Measurements from ENCODE around the gene ALDH1A1. TPM values are rescaled to one million over a fixed set of nuclear protein-coding genes. Genes with fewer than 3 reads are reported as not detected.

ALDH1A1 gene
- under 1 TPM in 1 of 2 donors, not detected in 1; 0.11 TPM for total RNA-seq

DNA sequence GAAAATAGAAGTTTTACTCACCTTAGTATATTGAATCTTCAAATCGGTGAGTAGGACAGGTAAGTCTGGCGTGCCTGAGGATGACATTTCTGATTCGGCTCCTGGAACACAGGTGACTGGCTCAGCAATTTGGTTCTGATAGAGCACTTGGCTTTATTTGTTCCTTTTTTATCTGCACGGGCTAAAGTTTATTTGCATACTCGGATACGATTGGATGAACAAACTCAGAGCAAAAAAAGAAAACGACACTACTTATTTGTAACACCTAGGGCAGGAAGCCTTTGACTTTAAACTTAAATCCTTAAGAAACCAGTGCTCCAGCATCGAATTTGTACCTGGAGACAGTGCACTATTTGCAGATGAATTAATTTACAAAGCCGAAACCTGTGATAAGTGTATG lies at the start of gene ALDH1A1:
ALDH1A1 (minus strand) TSS at position 140 of the 400 bp plus-strand sequence; CDS start at position 87, 53 bp downstream.
- no peaks in the 10 kb centered on the region for H3K36me3 Mint-ChIP-seq
- DNase-seq (ENCODE audit: low spot score in 2 of 2): no peak
- no peaks in the 10 kb centered on the region for H3K9me3 Mint-ChIP-seq
- ATAC-seq: no peak
- no peak within 1 kb of the TSS for H3K27ac Mint-ChIP-seq

- Mint-ChIP-seq H3K27ac (no peak overlapping the region), H3K36me3 (no peaks in the 10 kb centered on the region), H3K9me3 (no peaks in the 10 kb centered on the region)
- ATAC-seq (no peak), DNase-seq (ENCODE audit: low spot score in 2 of 2) (no peak)
These were observed 49.0 kb upstream of the ALDH1A1 start for GRCh38 chr9:73001860-73002259.

GRCh38 chr9:72998363-72998762 lies 45.5 kb upstream of the ALDH1A1 start:
- H3K27ac Mint-ChIP-seq: no peak overlapping the region
- H3K9me3 Mint-ChIP-seq: no peaks in the 10 kb centered on the region
- DNase-seq (ENCODE audit: low spot score in 2 of 2) (no peak), ATAC-seq (no peak)
- no peaks in the 10 kb centered on the region for H3K36me3 Mint-ChIP-seq

GRCh38 chr9:72997387-72997995 lies 44.6 kb upstream of the ALDH1A1 start:
- H3K9me3 Mint-ChIP-seq: no peaks in the 10 kb centered on the region
- no peaks in the 10 kb centered on the region for H3K36me3 Mint-ChIP-seq
- H3K27ac Mint-ChIP-seq: no peak overlapping the region
- ATAC-seq (no peak), DNase-seq (ENCODE audit: low spot score in 2 of 2) (no peak)

- no peak for DNase-seq (ENCODE audit: low spot score in 2 of 2)
- Mint-ChIP-seq H3K36me3 (no peaks in the 10 kb centered on the region), H3K9me3 (no peaks in the 10 kb centered on the region), H3K27ac (no peak overlapping the region)
- ATAC-seq: no peak
These were observed 43.9 kb upstream of the ALDH1A1 start for GRCh38 chr9:72996684-72997314.

- Mint-ChIP-seq H3K36me3 (no peaks in the 10 kb centered on the region), H3K27ac (no peak overlapping the region), H3K9me3 (no peaks in the 10 kb centered on the region)
- no peak for ATAC-seq
- no peak for DNase-seq (ENCODE audit: low spot score in 2 of 2)
These were observed 43.3 kb upstream of the ALDH1A1 start for GRCh38 chr9:72996114-72996513.

GRCh38 chr9:72995131-72996024 lies 42.5 kb upstream of the ALDH1A1 start:
- H3K36me3 Mint-ChIP-seq: no peaks in the 10 kb centered on the region
- H3K27ac Mint-ChIP-seq: no peak overlapping the region
- ATAC-seq: no peak
- H3K9me3 Mint-ChIP-seq: no peaks in the 10 kb centered on the region
- no peak for DNase-seq (ENCODE audit: low spot score in 2 of 2)

DNA sequence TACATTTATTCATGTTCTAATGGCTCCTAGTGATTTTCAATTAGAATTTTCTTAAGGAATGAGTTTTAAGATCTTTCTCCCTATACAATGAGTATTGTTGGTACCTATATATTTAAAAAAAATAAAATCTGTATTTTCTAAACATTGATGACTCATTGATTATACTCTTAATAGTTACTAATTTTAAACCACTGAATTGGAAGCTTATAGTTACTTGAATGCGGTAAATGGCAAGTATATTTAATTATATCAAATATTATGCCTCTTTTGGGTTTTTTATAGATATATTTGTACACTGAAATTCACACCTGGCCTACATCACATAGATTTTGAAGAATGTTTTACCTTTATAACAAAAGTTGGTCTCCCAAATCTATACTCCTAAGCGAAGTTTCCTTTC lies 38.9 kb upstream of the ALDH1A1 start:
- H3K9me3 Mint-ChIP-seq: no peaks in the 10 kb centered on the region
- no peak overlapping the region for H3K27ac Mint-ChIP-seq
- H3K36me3 Mint-ChIP-seq: no peaks in the 10 kb centered on the region
- DNase-seq (ENCODE audit: low spot score in 2 of 2): no peak
- no peak for ATAC-seq

DNA sequence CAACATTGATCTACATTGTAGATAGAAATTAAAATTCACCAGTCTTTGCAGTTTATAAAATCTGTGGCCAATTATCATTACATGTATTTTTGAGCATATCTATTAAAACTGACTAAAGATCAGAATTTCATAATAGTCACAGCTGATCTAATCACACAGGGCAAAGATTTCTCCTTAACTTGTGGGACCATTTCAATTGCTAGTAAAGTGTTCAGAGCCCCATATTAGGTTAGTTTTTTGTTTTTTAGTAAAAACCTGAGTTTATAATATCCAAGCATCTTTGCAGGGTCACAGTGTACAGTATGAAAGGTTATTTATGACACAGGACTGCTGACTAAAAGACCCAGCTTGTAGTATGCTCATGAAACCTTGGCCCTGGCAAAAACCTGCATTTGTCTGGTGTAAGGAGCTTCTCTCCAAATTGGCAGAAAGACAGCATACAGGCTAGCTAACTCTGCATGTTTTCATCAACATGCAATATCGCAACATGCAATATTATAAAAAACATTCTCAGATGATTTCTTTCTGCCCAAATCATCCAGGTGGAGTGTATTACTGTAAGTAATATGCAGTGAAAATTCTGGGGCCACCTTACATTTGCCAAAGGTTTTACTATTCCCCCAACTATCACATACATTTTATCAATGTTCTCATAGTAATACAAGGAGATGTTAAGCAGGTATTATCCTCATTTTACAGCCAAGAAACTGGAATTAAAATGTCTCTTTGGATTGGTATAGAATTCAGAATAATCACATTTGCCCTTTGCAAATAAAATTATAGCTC lies 37.7 kb upstream of the ALDH1A1 start:
- no peak for DNase-seq (ENCODE audit: low spot score in 2 of 2)
- Mint-ChIP-seq H3K27ac (no peak overlapping the region), H3K9me3 (no peaks in the 10 kb centered on the region), H3K36me3 (no peaks in the 10 kb centered on the region)
- no peak for ATAC-seq

DNA sequence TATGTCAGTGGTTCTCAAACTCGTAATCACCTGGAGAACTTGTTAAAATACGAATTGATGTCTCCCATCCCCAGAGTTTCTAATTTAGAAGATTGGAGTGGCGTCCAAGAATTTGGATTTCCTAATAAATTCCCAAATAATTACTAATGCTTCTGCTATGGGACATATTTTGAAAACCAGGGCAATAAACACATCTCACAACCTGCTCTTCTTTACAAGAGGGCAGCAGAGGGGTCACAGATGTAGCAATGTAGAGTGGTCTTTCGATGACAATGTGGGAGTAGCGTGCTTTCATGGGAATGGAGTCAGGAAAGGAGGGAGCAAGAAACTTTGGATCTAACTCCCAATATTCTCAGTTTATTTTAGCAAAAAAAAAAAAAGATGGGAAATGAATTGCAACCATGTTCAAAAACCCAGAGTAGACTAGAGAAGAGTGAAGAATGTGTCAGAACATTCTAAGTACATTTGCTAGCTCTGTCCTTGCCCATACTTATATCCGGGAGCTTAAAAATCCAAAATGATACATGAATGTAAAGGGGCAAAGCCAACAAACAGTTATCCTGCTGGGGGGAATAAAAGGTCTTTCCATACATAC lies 33.8 kb upstream of the ALDH1A1 start:
- H3K9me3 Mint-ChIP-seq: no peaks in the 10 kb centered on the region
- no peak overlapping the region for H3K27ac Mint-ChIP-seq
- ATAC-seq (no peak), DNase-seq (ENCODE audit: low spot score in 2 of 2) (no peak)
- no peaks in the 10 kb centered on the region for H3K36me3 Mint-ChIP-seq

DNA sequence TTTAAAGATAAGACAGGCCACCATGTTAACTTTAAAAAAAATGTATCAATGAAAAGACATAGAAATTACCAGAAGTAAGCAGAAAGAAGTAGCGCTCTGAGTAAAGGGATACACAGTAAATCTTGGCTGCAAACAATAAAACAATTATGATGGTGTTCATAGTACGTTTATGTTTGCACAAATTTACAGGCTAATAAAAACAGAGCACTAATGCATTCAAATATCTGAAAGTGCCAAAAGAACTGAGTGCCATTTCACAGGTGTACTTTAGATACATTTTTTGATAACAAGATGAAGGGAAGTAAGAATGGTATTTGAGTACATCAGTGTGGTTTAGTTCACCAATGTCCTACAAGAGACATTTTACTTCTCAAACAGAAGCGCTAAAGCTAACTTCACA lies 32.9 kb upstream of the ALDH1A1 start:
- no peaks in the 10 kb centered on the region for H3K36me3 Mint-ChIP-seq
- H3K9me3 Mint-ChIP-seq: no peaks in the 10 kb centered on the region
- ATAC-seq (no peak), DNase-seq (ENCODE audit: low spot score in 2 of 2) (no peak)
- H3K27ac Mint-ChIP-seq: no peak overlapping the region

DNA sequence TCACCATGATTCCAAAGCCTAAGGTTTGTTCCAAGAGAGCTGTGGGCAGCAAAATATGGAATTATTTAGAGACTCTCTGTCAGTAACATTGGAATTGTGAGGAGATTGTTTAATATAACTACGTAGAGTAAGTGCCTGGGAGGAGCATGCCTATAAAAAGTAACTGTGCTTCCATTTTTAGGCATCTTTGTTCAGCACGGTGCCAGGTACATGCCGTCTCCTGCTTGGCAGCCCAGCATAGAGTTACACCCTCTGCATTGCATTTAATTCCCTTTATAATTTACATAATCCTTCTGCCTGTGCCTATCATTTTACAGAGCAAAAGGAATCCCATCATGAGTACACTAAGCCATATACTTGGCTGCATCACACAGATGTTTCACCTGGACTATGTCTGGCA lies 32.1 kb upstream of the ALDH1A1 start:
- ATAC-seq: no peak
- H3K36me3 Mint-ChIP-seq: no peaks in the 10 kb centered on the region

DNA sequence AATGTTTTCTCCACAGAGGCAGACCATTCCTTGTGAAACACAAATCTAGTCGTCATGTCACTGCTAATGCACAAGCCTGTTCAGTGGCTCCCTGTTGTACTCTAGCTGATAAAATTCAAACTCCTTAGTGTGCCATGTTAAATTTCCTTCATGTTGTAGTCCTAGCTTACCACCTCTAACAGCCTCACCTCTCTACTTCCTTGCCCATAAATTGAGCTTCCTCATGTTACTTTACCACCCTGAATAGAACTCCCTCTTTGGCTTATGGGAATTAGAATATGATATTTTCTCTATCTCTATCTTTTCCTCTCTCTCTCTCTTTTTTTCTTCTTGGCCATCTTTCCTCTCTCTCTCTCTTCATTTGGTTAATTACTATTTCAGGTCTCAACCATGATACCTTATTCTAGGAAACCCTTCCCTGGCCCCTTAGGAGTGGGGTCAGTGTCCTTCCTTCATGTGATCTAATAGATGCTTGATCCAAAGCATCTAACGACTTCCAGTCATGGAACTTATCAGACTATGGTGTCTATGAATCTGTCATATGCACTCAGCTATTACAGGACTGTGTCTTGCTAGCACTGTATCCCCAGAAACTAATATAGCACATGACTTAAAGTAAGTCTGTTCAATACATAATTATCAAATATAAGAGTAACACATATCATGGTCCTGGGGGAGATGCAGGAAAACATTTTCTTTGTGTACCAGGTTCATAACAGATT lies 31.5 kb upstream of the ALDH1A1 start:
- H3K27ac Mint-ChIP-seq: no peak overlapping the region
- DNase-seq (ENCODE audit: low spot score in 2 of 2): no peak

More for the DNA sequence above, 32.1 kb upstream of the ALDH1A1 start:
- H3K27ac Mint-ChIP-seq: no peak overlapping the region
- no peaks in the 10 kb centered on the region for H3K9me3 Mint-ChIP-seq
- no peak for DNase-seq (ENCODE audit: low spot score in 2 of 2)

DNA sequence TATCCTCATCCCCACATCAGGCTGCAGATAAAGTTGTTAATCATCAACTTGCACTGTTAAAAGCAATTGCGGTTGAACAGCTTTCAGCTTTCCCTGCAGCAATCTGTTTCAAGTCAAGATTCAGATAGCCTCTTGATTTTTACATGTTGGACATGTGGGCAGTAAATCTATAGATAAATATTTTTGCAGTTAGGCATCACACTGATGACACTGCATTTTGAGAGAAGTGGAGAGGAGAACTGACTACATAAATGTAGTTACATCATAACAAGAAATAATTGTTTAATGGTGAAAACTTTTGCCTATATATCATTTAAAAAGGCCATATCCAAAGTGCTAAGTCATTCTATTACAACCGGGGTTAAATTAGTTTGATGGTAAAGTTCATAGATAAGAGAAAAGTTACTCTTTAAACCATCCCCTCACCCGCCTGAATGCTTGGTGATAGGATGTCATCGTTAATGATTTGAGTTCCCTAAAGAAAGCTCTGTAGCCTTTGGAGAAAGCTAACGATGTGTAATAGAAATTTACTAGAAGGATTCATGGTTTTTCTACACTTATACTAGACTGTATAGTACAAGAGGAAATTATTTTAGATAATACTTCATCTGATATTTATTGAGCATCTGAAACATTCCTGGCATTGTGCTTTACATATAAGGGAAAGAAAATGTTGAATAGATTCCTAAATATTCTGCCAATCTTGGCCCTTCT lies 30.8 kb upstream of the ALDH1A1 start:
- DNase-seq (ENCODE audit: low spot score in 2 of 2) (no peak), ATAC-seq (no peak)
- Mint-ChIP-seq H3K27ac (no peak overlapping the region), H3K9me3 (no peaks in the 10 kb centered on the region), H3K36me3 (no peaks in the 10 kb centered on the region)

More for the DNA sequence above, 31.5 kb upstream of the ALDH1A1 start:
- ATAC-seq: no peak
- no peaks in the 10 kb centered on the region for H3K36me3 Mint-ChIP-seq
- no peaks in the 10 kb centered on the region for H3K9me3 Mint-ChIP-seq

DNA sequence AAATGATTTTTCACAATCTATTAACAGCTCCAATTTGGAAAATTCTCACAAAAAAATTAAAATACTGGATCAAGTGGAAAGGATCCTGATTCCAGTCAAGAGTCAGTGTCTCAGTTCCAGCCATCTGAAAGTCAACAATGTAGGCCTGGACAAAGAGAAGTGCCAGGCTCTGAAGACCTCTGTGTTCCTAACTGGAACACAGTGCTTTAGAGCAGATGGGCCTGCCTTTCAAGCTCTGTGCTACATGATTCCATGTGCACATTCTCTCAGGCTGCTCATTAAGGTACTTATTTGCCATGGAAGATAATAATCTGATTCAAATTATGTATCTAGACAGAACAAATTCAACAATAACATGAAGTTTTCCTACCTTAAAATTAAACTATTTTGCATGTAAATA lies 30.2 kb upstream of the ALDH1A1 start:
- H3K27ac Mint-ChIP-seq: no peak overlapping the region
- DNase-seq (ENCODE audit: low spot score in 2 of 2): no peak
- no peaks in the 10 kb centered on the region for H3K36me3 Mint-ChIP-seq
- ATAC-seq: no peak
- H3K9me3 Mint-ChIP-seq: no peaks in the 10 kb centered on the region
